Measurements from ENCODE around the gene IRF2.

IRF2 gene

DNA sequence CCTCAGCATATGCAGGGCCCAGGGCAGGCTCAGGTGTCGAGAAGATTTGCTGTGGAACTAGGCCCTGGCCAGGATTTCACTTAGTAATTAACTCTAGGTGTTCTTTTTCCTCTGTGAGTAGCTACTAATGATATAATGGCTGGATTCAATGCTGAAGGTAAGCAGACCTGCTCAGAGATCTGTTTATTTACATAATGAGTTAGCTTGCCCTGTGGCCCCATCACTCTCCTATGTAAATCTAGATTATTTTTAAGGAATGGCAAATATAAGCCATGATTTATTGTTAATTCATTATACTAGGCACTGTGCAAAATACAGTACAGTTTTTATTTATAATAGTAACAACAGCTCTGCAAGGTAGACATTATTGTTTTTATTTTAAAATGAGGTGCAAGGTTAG is 117.2 kb downstream of the IRF2 start:
- in situ Hi-C loops (cut with HindIII; ENCODE audit: low pct_ligation_motif_present, low sequenced_read_pairs) = no loop called here
- no peak overlapping the region for H3K4me3 ChIP-seq (ENCODE audit: low read depth, low read length)
- no peak overlapping the region for H3K27ac ChIP-seq
- no peak for DNase-seq
- no peaks in the 10 kb centered on the region for H3K27me3 ChIP-seq (replicated peaks)
- TF ChIP-seq, protein P1, sequence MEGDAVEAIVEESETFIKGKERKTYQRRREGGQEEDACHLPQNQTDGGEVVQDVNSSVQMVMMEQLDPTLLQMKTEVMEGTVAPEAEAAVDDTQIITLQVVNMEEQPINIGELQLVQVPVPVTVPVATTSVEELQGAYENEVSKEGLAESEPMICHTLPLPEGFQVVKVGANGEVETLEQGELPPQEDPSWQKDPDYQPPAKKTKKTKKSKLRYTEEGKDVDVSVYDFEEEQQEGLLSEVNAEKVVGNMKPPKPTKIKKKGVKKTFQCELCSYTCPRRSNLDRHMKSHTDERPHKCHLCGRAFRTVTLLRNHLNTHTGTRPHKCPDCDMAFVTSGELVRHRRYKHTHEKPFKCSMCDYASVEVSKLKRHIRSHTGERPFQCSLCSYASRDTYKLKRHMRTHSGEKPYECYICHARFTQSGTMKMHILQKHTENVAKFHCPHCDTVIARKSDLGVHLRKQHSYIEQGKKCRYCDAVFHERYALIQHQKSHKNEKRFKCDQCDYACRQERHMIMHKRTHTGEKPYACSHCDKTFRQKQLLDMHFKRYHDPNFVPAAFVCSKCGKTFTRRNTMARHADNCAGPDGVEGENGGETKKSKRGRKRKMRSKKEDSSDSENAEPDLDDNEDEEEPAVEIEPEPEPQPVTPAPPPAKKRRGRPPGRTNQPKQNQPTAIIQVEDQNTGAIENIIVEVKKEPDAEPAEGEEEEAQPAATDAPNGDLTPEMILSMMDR (IDR thresholded peaks at IDR 0.05; ENCODE audit: low read depth, low read length, missing control alignments) = no peak
- no peaks in the 10 kb centered on the region for H3K36me3 ChIP-seq (replicated peaks)

DNA sequence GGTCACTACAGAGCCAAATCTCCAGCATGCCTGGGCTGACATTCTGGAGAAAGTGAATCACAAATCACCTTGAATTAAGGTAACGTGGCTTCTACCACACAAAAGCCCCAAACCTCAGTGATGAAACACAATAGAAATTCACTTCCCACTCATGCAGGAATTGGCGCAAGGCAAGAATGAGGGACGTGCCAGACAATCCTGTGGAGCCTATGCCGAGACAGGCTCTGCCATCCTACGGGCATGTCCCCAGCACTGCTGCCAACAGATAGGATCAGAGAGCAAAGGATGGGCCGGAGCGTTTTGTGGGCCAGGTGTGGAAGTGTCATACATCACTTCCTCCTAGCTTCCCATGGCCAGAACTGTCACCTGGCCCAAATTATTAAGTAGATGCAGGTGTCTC is 118.0 kb downstream of the IRF2 start:
- Histone ChIP-seq H3K36me3 (replicated peaks) (no peaks in the 10 kb centered on the region), H3K27ac (no peak overlapping the region)
- in situ Hi-C loops (cut with HindIII; ENCODE audit: low pct_ligation_motif_present, low sequenced_read_pairs) = no loop called here

DNA sequence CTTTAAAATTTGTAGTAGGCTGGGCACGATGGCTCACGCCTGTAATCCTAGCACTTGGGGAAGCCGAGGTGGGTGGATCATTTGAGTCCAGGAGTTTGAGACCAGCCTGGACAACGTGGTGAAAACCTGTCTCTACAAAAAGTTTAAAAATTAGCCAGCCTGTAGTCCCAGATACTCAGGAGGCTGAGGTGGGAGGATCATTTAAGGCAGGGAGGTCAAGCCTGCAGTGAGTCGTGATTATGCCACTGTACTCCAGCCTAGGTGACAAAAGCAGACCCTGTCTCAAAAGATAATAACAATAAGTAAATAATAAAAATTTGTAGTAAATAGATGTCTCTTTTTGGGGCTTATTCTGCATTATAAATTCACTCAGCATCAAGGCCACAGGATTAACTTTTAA is 118.5 kb downstream of the IRF2 start:
- Histone ChIP-seq H3K36me3 (replicated peaks) (no peaks in the 10 kb centered on the region), H3K4me3 (ENCODE audit: low read depth, low read length) (no peak overlapping the region), H3K27me3 (replicated peaks) (no peaks in the 10 kb centered on the region), H3K27ac (no peak overlapping the region)
- DNase-seq = no peak
- in situ Hi-C loops (cut with HindIII; ENCODE audit: low pct_ligation_motif_present, low sequenced_read_pairs) = no loop called here
- TF ChIP-seq, protein P1 (IDR thresholded peaks at IDR 0.05; ENCODE audit: low read depth, low read length, missing control alignments) = no peak

More for the DNA sequence above, 118.0 kb downstream of the IRF2 start:
- no peak for DNase-seq
- Histone ChIP-seq H3K4me3 (ENCODE audit: low read depth, low read length) (no peak overlapping the region), H3K27me3 (replicated peaks) (no peaks in the 10 kb centered on the region)
- TF ChIP-seq, protein P1 (IDR thresholded peaks at IDR 0.05; ENCODE audit: low read depth, low read length, missing control alignments) = no peak

DNA sequence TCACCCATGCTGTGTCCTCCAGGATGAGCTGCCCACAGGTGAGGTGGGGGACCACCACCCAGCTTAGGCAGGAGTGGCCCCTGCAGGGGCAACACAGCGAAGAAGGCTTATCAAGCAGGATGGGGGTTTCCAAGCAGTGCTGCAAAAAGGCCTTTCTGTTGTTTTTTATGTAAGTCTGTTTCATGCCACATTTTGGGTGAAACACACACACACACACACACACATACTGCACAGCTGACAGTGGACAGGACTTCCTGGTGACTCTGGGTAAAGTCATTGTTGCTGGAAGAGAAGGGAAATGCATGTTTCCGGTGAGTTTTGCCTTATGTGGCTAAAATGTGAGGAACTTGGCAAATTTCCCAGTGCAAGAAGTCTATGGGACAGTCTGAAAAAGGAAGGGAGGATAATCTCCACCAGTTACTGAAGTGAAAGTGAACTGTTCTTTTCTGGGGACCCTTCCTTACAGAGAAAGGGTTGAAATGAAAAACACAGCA is 119.2 kb downstream of the IRF2 start:
- H3K27ac ChIP-seq = peak overlapping the region; percentile 14
- in situ Hi-C loops (cut with HindIII; ENCODE audit: low pct_ligation_motif_present, low sequenced_read_pairs) = no loop called here
- peak; percentile 87 for DNase-seq
- TF ChIP-seq, protein P1 (IDR thresholded peaks at IDR 0.05; ENCODE audit: low read depth, low read length, missing control alignments) = no peak
- H3K4me3 ChIP-seq (ENCODE audit: low read depth, low read length) = no peak overlapping the region
- no peaks in the 10 kb centered on the region for H3K36me3 ChIP-seq (replicated peaks)
- no peaks in the 10 kb centered on the region for H3K27me3 ChIP-seq (replicated peaks)

DNA sequence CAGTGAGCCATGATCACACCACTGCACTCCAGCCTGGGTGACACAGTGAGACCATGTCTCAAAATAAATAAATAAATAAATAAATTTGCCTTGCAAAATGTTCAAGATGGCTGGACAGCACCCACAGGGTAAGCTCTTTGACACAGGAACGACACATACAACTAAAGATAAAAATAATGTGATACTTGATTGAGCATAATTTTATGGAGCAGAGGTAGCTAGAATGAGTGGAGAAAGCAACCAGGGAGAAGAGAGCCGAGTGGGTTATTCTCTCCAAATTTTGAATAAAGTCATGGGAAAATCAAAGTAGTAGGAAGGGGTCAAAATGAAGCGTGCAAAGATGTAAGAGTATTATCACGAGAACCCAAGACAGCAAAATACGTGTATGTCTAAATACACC is 121.5 kb downstream of the IRF2 start:
- Histone ChIP-seq H3K36me3 (replicated peaks) (no peaks in the 10 kb centered on the region), H3K27ac (no peak overlapping the region), H3K4me3 (ENCODE audit: low read depth, low read length) (no peak overlapping the region), H3K27me3 (replicated peaks) (no peaks in the 10 kb centered on the region)
- no peak for DNase-seq
- TF ChIP-seq, protein P1 (IDR thresholded peaks at IDR 0.05; ENCODE audit: low read depth, low read length, missing control alignments) = no peak
- in situ Hi-C loops (cut with HindIII; ENCODE audit: low pct_ligation_motif_present, low sequenced_read_pairs) = no loop called here
